WTC11 (cell line): ENCODE results near the gene UTP4. TPM values are rescaled to one million over a fixed set of nuclear protein-coding genes. Genes with fewer than 3 reads are reported as not detected.

Experiments used
- ATF1 ChIP-seq: sonication (generic); formaldehyde crosslinking; IDR thresholded peaks from 2 replicates; pipeline ENCODE4 v1.8.1; 2023; ENCODE audit warnings: mild to moderate bottlenecking, moderate library complexity, missing genetic modification reagents
- ELF4 ChIP-seq: sonication (generic); formaldehyde crosslinking; IDR thresholded peaks from 2 replicates; pipeline ENCODE4 v1.8.1; 2022; ENCODE audit warnings: low read depth, mild to moderate bottlenecking, moderate library complexity, missing genetic modification reagents
- ERG ChIP-seq: fragments of 250-450 bp; sonication (Bioruptor Pico); IDR thresholded peaks from 2 replicates; pipeline ENCODE4 v1.8.0; 2021; ENCODE audit warnings: mild to moderate bottlenecking
- FOXP4 ChIP-seq: sonication (generic); formaldehyde crosslinking; IDR thresholded peaks from 2 replicates; pipeline ENCODE4 v1.8.0; 2022; ENCODE audit warnings: mild to moderate bottlenecking, missing genetic modification reagents
- GTF2I ChIP-seq: fragments of 250-450 bp; sonication (Bioruptor Pico); conservative IDR thresholded peaks from 2 replicates; pipeline ENCODE4 v1.4.0; 2021; ENCODE audit warnings: mild to moderate bottlenecking
- HMGA2 ChIP-seq: fragments of 250-450 bp; sonication (Bioruptor Pico); IDR thresholded peaks from 2 replicates; pipeline ENCODE4 v1.4.0; 2021; ENCODE audit warnings: mild to moderate bottlenecking, moderate library complexity
- IRF2 ChIP-seq: sonication (generic); formaldehyde crosslinking; IDR thresholded peaks from 2 replicates; pipeline ENCODE4 v1.8.0; 2022; ENCODE audit warnings: low read depth, missing genetic modification reagents, borderline replicate concordance
- JAZF1 ChIP-seq: fragments of 250-450 bp; sonication (Bioruptor Pico); IDR thresholded peaks from 2 replicates; pipeline ENCODE4 v1.9.0; 2021; ENCODE audit warnings: moderate library complexity, mild to moderate bottlenecking, inconsistent platforms
- NR2C2 ChIP-seq: sonication (generic); formaldehyde crosslinking; IDR thresholded peaks from 2 replicates; pipeline ENCODE4 v1.8.0; 2022; ENCODE audit warnings: mild to moderate bottlenecking, missing genetic modification reagents
- PRDM15 ChIP-seq: sonication (generic); formaldehyde crosslinking; IDR thresholded peaks from 2 replicates; pipeline ENCODE4 v1.8.0; 2022; ENCODE audit warnings: missing genetic modification reagents
- RORB ChIP-seq: fragments of 250-450 bp; sonication (Bioruptor Pico); IDR thresholded peaks from 2 replicates; pipeline ENCODE4 v1.9.0; 2021; ENCODE audit warnings: mild to moderate bottlenecking
- SMAD3 ChIP-seq: sonication (generic); formaldehyde crosslinking; IDR thresholded peaks from 2 replicates; pipeline ENCODE4 v1.8.0; 2022; ENCODE audit warnings: missing genetic modification reagents, mild to moderate bottlenecking, borderline replicate concordance
- TEAD4 ChIP-seq: sonication (generic); formaldehyde crosslinking; IDR thresholded peaks from 2 replicates; pipeline ENCODE4 v1.8.0; 2022; ENCODE audit warnings: mild to moderate bottlenecking, missing genetic modification reagents
- USF1 ChIP-seq: sonication (generic); formaldehyde crosslinking; IDR thresholded peaks from 2 replicates; pipeline ENCODE4 v1.8.0; 2022; ENCODE audit warnings: mild to moderate bottlenecking, missing genetic modification reagents
- ZNF263 ChIP-seq: sonication (generic); formaldehyde crosslinking; IDR thresholded peaks from 2 replicates; pipeline ENCODE4 v1.8.1; 2022; ENCODE audit warnings: low read depth, mild to moderate bottlenecking, moderate library complexity, missing genetic modification reagents
- ZNF416 ChIP-seq: fragments of 250-450 bp; sonication (Bioruptor Pico); IDR thresholded peaks from 2 replicates; pipeline ENCODE4 v1.9.0; 2021; ENCODE audit warnings: mild to moderate bottlenecking, inconsistent platforms
- ZNF425 ChIP-seq: fragments of 250-450 bp; sonication (Bioruptor Pico); conservative IDR thresholded peaks from 2 replicates; pipeline ENCODE4 v1.9.0; 2021; ENCODE audit warnings: mild to moderate bottlenecking
- ZNF512 ChIP-seq: sonication (generic); formaldehyde crosslinking; IDR thresholded peaks from 2 replicates; pipeline ENCODE4 v1.8.1; 2022; ENCODE audit warnings: missing genetic modification reagents, borderline replicate concordance
- total RNA-seq: library from RNA; stranded (reverse); gene quantifications from 3 replicates; pipeline ENCODE4 v1.2.3, GENCODE V29; 2021
- TF ChIP-seq, protein P1 (sequence below): sonication (generic); formaldehyde crosslinking; conservative IDR thresholded peaks from 2 replicates; pipeline ENCODE4 v1.8.1; 2022; ENCODE audit warnings: mild to moderate bottlenecking, missing genetic modification reagents
- TF ChIP-seq, protein P2 (sequence below): sonication (generic); formaldehyde crosslinking; conservative IDR thresholded peaks from 2 replicates; pipeline ENCODE4 v1.8.1; 2023; ENCODE audit warnings: mild to moderate bottlenecking, low read depth, missing genetic modification reagents, moderate library complexity
- TF ChIP-seq, protein P3 (sequence below): sonication (generic); formaldehyde crosslinking; IDR thresholded peaks from 2 replicates; pipeline ENCODE4 v1.8.1; 2023; ENCODE audit warnings: mild to moderate bottlenecking, moderate library complexity, missing genetic modification reagents
- TF ChIP-seq, protein P4 (sequence below): sonication (generic); formaldehyde crosslinking; IDR thresholded peaks from 2 replicates; pipeline ENCODE4 v1.8.0; 2022; ENCODE audit warnings: mild to moderate bottlenecking, missing genetic modification reagents

The UTP4 gene
- total RNA-seq, 1 experiment from 2014 or later, result 85.7 TPM

DNA sequence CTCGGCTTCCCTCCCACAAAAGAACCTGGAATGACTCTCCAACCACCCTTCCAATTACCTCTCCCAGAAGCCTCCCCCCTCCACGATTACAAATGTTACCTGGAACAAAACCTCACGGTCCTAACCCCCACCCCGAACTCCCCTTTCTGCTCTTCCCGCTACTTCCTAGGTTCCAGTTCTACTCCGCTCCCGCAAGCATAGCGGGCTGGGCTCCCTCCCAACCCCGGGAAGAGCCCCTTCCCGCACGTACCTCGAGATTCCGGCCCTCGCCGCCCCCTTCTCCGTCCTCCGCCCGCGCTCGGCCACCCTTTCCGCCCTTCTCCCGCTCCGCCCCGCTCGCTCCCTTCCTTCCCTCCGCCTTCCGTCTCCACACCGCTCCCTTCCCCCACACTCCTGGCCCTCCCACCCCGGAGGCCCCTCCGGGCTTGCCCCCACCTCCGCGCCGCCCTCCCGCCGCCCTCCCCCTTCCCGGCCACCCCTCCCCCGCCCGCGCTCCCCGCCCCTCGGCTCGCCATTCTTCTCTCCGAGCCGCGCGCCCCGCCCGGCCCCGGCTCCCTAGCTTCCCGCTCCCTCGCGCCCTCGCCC, 518 bp upstream of the UTP4 start (continued):
- TF ChIP-seq PRDM15, result no peak
- no peak for TF ChIP-seq ZNF512 (CRISPR knock-in tag)
- no peak for TF ChIP-seq ZNF263 (CRISPR knock-in tag)
- TF ChIP-seq, protein P1, sequence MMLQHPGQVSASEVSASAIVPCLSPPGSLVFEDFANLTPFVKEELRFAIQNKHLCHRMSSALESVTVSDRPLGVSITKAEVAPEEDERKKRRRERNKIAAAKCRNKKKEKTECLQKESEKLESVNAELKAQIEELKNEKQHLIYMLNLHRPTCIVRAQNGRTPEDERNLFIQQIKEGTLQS (CRISPR knock-in tag), result no peak
- peak; percentile 60; the same call in 1 of the 2 replicates for TF ChIP-seq ERG
- TF ChIP-seq USF1 (CRISPR knock-in tag), result peak; percentile 24; the same call in 1 of the 2 replicates
- TF ChIP-seq ATF1 (CRISPR knock-in tag), result no peak
- no peak for TF ChIP-seq IRF2 (CRISPR knock-in tag)
- 0 out of 2 replicates have a peak, but pooled peaks have one; percentile 6 for TF ChIP-seq SMAD3
- no peak for TF ChIP-seq TEAD4 (CRISPR knock-in tag)
- TF ChIP-seq, protein P2, sequence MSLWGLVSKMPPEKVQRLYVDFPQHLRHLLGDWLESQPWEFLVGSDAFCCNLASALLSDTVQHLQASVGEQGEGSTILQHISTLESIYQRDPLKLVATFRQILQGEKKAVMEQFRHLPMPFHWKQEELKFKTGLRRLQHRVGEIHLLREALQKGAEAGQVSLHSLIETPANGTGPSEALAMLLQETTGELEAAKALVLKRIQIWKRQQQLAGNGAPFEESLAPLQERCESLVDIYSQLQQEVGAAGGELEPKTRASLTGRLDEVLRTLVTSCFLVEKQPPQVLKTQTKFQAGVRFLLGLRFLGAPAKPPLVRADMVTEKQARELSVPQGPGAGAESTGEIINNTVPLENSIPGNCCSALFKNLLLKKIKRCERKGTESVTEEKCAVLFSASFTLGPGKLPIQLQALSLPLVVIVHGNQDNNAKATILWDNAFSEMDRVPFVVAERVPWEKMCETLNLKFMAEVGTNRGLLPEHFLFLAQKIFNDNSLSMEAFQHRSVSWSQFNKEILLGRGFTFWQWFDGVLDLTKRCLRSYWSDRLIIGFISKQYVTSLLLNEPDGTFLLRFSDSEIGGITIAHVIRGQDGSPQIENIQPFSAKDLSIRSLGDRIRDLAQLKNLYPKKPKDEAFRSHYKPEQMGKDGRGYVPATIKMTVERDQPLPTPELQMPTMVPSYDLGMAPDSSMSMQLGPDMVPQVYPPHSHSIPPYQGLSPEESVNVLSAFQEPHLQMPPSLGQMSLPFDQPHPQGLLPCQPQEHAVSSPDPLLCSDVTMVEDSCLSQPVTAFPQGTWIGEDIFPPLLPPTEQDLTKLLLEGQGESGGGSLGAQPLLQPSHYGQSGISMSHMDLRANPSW (CRISPR knock-in tag), result no peak
- TF ChIP-seq JAZF1, result no peak
- peak; percentile 53; the same call in 1 of the 2 replicates for TF ChIP-seq ZNF416 (CRISPR knock-in tag)
- no peak for TF ChIP-seq ELF4 (CRISPR knock-in tag)
- TF ChIP-seq ZNF425 (CRISPR knock-in tag), result no peak
- no peak for TF ChIP-seq HMGA2 (CRISPR knock-in tag)
- TF ChIP-seq, protein P3, sequence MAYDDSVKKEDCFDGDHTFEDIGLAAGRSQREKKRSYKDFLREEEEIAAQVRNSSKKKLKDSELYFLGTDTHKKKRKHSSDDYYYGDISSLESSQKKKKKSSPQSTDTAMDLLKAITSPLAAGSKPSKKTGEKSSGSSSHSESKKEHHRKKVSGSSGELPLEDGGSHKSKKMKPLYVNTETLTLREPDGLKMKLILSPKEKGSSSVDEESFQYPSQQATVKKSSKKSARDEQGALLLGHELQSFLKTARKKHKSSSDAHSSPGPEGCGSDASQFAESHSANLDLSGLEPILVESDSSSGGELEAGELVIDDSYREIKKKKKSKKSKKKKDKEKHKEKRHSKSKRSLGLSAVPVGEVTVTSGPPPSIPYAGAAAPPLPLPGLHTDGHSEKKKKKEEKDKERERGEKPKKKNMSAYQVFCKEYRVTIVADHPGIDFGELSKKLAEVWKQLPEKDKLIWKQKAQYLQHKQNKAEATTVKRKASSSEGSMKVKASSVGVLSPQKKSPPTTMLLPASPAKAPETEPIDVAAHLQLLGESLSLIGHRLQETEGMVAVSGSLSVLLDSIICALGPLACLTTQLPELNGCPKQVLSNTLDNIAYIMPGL (CRISPR knock-in tag), result no peak
- no peak for TF ChIP-seq NR2C2 (CRISPR knock-in tag)
- TF ChIP-seq FOXP4 (CRISPR knock-in tag), result no peak
- 0 out of 2 replicates have a peak, but pooled peaks have one; percentile 25 for TF ChIP-seq GTF2I
- 0 out of 2 replicates have a peak, but pooled peaks have one; percentile 44 for TF ChIP-seq RORB (CRISPR knock-in tag)
- TF ChIP-seq, protein P4, sequence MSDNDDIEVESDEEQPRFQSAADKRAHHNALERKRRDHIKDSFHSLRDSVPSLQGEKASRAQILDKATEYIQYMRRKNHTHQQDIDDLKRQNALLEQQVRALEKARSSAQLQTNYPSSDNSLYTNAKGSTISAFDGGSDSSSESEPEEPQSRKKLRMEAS (CRISPR knock-in tag), result no peak
